Type B pancreatic cell (in vitro differentiated cells): ENCODE results near the gene STOX2. TPM values are rescaled to one million over a fixed set of nuclear protein-coding genes. Genes with fewer than 3 reads are reported as not detected.

Source experiments
- DNase-seq: peaks from one replicate; pipeline ENCODE4 v3.0.0; 2021; ENCODE audit warnings: mixed read lengths; ENCODE audit not compliant: unreplicated experiment; ENCODE audit errors: extremely low spot score
- H3K27ac Mint-ChIP-seq: 2 replicates; pipeline ENCODE4 v1.8.0; 2021; ENCODE audit warnings: mild to moderate bottlenecking, mixed read lengths
- H3K27me3 Mint-ChIP-seq: 2 replicates; pipeline ENCODE4 v1.8.0; 2021; ENCODE audit warnings: mixed read lengths
- H3K36me3 Mint-ChIP-seq: 2 replicates; pipeline ENCODE4 v1.8.0; 2021; ENCODE audit warnings: mixed read lengths
- H3K4me1 Mint-ChIP-seq: one replicate; pipeline ENCODE4 v1.8.0; 2021; ENCODE audit warnings: mixed read lengths; ENCODE audit not compliant: unreplicated experiment
- H3K4me3 Mint-ChIP-seq: 2 replicates; pipeline ENCODE4 v1.8.0; 2021; ENCODE audit warnings: mild to moderate bottlenecking, mixed read lengths
- H3K9me3 Mint-ChIP-seq: 2 replicates; pipeline ENCODE4 v1.8.0; 2021; ENCODE audit warnings: mixed read lengths
- total RNA-seq: library from RNA; stranded (reverse); gene quantifications from 2 replicates; pipeline ENCODE4 v1.2.1, GENCODE V29; 2021; ENCODE audit warnings: low replicate concordance
- TF ChIP-seq, protein P1 (sequence below): fragments of 200-600 bp; sonication (generic); conservative IDR thresholded peaks from 2 replicates; pipeline ENCODE4 v1.5.0; 2021; ENCODE audit warnings: antibody characterized with exemption, mild to moderate bottlenecking

Gene STOX2
- total RNA-seq, 1 donor from 2014 or later: 16.7 TPM

DNA sequence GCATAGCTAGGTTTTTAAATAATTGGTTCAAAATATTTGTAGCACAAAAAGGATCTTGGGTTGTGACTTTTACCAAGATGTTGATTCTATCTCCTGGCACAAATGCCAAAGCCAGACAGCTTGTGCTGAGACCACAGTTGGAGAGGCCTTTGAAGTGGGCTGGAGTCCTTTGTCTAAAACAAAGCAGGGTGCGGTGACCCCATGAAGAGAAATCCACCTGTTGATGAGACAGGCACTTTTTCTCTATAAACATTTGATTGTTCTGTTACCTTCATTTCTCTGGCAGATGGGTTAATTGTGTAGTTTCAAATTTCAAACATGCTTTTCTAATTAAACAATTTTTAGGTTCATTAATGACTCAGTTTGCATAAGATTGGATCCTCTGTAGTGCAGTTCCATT lies 56.7 kb downstream of the STOX2 start:
- Mint-ChIP-seq H3K27me3 (no peaks in the 10 kb centered on the region), H3K9me3 (peaks cover 10% of the 10 kb centered on the region), H3K4me3 (no peak overlapping the region), H3K36me3 (no peaks in the 10 kb centered on the region), H3K4me1 (peaks cover 16% of the 10 kb centered on the region), H3K27ac (no peak overlapping the region)
- no peak for DNase-seq
- TF ChIP-seq, protein P1, sequence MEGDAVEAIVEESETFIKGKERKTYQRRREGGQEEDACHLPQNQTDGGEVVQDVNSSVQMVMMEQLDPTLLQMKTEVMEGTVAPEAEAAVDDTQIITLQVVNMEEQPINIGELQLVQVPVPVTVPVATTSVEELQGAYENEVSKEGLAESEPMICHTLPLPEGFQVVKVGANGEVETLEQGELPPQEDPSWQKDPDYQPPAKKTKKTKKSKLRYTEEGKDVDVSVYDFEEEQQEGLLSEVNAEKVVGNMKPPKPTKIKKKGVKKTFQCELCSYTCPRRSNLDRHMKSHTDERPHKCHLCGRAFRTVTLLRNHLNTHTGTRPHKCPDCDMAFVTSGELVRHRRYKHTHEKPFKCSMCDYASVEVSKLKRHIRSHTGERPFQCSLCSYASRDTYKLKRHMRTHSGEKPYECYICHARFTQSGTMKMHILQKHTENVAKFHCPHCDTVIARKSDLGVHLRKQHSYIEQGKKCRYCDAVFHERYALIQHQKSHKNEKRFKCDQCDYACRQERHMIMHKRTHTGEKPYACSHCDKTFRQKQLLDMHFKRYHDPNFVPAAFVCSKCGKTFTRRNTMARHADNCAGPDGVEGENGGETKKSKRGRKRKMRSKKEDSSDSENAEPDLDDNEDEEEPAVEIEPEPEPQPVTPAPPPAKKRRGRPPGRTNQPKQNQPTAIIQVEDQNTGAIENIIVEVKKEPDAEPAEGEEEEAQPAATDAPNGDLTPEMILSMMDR: no peak

DNA sequence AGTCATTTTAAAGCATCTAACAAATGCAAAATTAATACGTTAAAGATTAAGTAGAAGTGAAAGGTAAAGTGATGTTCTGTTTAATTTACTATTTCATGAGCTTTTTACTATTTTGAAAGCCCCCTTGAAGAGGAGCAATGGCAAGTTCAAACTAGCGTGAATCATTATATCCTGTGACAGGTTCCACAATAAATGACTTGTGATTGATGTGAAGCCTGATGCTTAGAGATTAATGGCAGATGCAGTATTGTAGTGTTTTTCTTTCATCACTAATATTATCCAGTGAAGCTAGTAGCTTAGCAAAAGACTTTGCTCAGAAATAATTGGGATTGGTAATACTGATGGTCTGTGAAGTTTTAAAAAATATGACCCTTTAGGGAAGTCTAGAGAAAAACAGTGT lies 57.3 kb downstream of the STOX2 start:
- no peaks in the 10 kb centered on the region for H3K27me3 Mint-ChIP-seq
- peaks cover 10% of the 10 kb centered on the region for H3K9me3 Mint-ChIP-seq
- H3K4me1 Mint-ChIP-seq: peaks cover 18% of the 10 kb centered on the region
- DNase-seq: no peak
- no peak overlapping the region for H3K27ac Mint-ChIP-seq
- TF ChIP-seq, protein P1: no peak
- H3K36me3 Mint-ChIP-seq: no peaks in the 10 kb centered on the region
- no peak overlapping the region for H3K4me3 Mint-ChIP-seq

DNA sequence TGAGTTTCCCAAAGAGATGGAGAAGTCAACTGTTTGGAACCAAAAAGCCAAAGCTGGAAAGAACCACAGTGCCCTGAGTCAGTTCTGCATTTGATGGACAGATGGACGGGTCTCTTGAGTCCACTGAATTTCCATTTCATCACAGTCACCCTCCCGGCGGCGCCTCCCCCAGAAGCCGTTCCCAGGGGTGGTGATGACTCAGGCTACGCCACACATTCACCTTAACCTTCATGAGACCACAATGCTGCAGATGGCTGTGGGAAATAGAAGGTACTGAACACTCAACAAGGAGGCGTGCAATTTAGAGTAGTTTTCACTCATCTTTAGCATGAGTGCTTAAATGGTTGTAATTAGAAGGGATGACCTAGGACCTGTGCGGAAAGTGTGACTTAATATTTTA lies 61.3 kb downstream of the STOX2 start:
- peaks cover 8% of the 10 kb centered on the region for H3K36me3 Mint-ChIP-seq
- peaks cover 16% of the 10 kb centered on the region for H3K9me3 Mint-ChIP-seq
- H3K27me3 Mint-ChIP-seq: no peaks in the 10 kb centered on the region
- TF ChIP-seq, protein P1: no peak
- no peak for DNase-seq
- H3K4me1 Mint-ChIP-seq: peaks cover 30% of the 10 kb centered on the region
- no peak overlapping the region for H3K27ac Mint-ChIP-seq
- no peak overlapping the region for H3K4me3 Mint-ChIP-seq

DNA sequence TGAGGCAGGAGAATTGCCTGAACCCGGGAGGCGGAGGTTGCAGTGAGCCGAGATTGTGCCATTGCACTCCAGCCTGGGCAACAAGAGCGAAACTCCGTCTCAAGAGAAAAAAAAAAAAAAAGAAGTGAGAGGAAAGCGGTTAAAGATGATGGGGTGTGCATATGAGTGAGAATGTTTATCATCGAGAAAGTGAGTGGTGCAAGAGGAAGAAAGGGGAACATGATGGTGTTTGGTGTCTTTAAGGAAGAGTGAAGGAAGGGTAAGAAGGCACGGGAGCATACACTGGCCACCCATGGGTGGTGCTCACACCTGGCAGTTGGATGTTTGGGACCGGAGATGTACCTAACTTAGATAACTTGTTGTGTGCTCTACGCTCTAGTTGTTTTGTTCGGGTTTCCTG lies 62.2 kb downstream of the STOX2 start:
- Mint-ChIP-seq H3K4me1 (peaks cover 23% of the 10 kb centered on the region), H3K36me3 (peaks cover 13% of the 10 kb centered on the region), H3K27me3 (no peaks in the 10 kb centered on the region), H3K27ac (no peak overlapping the region), H3K9me3 (peaks cover 20% of the 10 kb centered on the region), H3K4me3 (no peak overlapping the region)
- TF ChIP-seq, protein P1: no peak
- DNase-seq: no peak

DNA sequence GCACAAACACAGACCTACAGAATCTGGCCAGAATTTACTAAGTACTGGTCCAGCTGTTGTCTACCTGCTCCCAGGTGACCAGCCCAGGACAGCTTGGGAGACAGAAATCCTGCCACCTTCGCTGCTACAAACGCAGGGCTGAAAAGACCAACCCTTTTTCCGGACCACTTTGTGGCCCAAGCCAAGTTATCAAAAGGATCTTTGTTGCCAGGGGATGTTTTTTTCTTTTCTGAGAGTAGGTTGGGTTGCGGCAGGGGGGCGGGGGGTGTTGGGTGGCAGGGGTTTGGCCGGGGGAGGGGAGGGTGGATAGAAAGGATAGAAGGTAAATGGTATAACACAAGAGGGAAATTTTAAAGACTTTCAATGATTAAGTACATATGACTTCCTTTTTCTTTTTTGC lies 63.4 kb downstream of the STOX2 start:
- peaks cover 20% of the 10 kb centered on the region for H3K9me3 Mint-ChIP-seq
- no peak overlapping the region for H3K4me3 Mint-ChIP-seq
- peaks cover 19% of the 10 kb centered on the region for H3K4me1 Mint-ChIP-seq
- no peak overlapping the region for H3K27ac Mint-ChIP-seq
- no peaks in the 10 kb centered on the region for H3K27me3 Mint-ChIP-seq
- DNase-seq: no peak
- peaks cover 18% of the 10 kb centered on the region for H3K36me3 Mint-ChIP-seq
- TF ChIP-seq, protein P1: no peak

DNA sequence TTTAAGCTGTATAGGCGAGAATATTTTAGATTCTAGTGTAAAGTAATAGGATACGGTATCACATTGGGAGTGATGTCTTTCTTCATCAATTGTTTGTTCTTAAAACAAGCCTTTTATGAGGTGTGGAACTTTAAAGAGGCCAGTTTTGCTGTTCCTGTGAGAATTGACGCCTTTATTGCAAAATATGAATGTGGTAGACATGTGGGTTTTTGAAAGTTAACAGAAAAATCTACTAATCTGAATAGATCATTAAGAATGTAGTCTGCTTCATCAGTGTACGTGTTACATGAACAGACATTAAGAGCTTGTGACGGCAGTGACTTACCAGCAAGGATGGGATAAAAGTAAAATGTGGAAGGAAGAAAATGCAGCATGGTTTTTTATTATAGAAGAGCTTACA lies 63.8 kb downstream of the STOX2 start:
- Mint-ChIP-seq H3K27me3 (no peaks in the 10 kb centered on the region), H3K36me3 (peaks cover 18% of the 10 kb centered on the region), H3K27ac (no peak overlapping the region), H3K4me1 (peaks cover 19% of the 10 kb centered on the region), H3K4me3 (no peak overlapping the region), H3K9me3 (peaks cover 21% of the 10 kb centered on the region)
- DNase-seq: no peak
- TF ChIP-seq, protein P1: no peak
